ENCODE results near the gene CERS3.

Gene CERS3

DNA sequence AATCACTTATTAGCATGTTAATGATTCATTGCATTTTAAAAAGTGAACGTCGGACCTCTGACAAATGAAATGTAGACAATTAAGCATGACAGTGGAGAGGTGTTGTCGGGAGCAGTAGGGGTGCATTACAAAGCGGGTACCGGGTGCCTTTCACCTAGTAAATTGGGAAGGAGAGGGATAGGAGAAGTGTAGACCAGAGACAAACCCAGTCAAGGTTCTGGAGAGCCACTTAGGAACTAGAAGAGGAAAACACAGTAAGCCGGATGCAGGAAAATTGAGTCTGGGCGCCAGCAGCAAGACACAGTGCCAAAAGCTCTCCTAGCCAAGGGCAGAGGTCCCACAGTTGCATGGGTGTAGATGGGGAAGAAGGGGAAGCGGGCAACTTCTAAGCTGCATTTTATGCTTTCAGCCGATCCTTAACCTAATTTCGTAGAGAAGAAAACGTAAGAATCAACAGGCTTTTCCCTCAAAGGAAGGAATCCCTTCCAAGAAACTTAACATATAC, 3.1 kb upstream of the CERS3 start:
- DNase-seq (ENCODE audit: low read depth): no peak
- no peak overlapping the region for H3K4me3 ChIP-seq (ENCODE audit: low read depth, low read length)

DNA sequence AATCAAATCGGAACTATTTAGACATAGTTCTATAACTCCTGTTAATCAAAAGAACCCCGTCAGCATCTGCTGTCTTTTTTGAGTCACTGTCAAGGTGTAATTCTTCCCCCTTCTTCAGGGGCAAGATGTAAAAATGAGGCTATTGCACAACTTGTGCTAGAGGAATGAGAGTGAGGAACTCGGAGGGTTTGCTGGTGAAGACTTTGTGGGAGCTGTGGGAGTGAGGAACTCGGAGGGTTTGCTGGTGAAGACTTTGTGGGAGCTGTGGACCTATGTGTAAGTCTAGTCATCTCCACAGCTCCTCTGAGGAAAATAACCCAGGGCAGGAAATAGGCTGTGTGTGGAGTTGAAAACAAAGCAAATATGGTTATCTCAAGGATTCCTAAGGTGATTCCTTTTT, 2.5 kb upstream of the CERS3 start:
- DNase-seq (ENCODE audit: low read depth): no peak
- no peak overlapping the region for H3K4me3 ChIP-seq (ENCODE audit: low read depth, low read length)

- H3K4me3 ChIP-seq (ENCODE audit: low read depth, low read length): no peak overlapping the region
- DNase-seq (ENCODE audit: low read depth): no peak
These were observed 806 bp upstream of the CERS3 start for GRCh38 chr15:100529556-100529955.

GRCh38 chr15:100526027-100526481, 2.7 kb downstream of the CERS3 start:
- no peak overlapping the region for H3K4me3 ChIP-seq (ENCODE audit: low read depth, low read length)
- no peak for DNase-seq (ENCODE audit: low read depth)

DNA sequence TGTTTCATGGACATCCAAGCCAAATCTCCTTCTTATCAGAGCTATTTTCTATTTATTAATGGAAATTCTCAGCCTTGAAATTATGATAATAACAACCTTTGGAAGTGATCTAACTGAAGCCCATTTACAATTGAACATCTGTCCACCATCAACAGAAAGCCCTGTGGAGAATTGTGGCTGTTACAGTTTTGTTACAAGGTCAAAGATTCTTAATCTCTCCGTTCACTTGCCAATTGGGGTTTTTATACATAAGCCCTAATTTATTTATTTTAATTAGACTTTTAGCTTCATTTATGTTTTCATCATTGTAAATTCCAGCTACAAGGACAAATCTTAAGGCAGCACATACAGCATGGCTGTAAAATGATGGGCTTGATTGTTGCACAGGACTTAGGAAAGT, 3.3 kb downstream of the CERS3 start:
- no peak for DNase-seq (ENCODE audit: low read depth)
- H3K4me3 ChIP-seq (ENCODE audit: low read depth, low read length): no peak overlapping the region

DNA sequence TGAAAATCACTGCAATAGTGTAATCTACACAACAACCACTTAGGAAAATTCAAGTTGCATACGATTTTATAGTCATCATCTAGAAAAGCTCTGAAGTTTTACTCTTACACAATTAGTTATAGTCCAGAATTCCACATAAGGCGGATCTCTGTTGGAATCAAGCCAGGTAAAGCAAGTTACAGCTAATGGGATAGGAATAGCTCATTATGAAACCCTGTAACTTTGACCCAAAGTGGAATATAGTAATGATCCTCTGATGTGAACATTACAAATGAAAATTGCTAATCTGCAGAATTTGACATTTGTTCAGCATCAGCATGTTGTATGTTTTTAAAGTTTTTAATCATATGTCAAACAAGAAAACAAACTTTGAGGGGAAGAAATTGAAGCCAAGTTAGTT, 4.4 kb downstream of the CERS3 start:
- H3K4me3 ChIP-seq (ENCODE audit: low read depth, low read length): no peak overlapping the region
- DNase-seq (ENCODE audit: low read depth): no peak

GRCh38 chr15:100521907-100522306, 6.8 kb downstream of the CERS3 start:
- H3K4me3 ChIP-seq (ENCODE audit: low read depth, low read length): no peak overlapping the region
- no peak for DNase-seq (ENCODE audit: low read depth)

- H3K4me3 ChIP-seq (ENCODE audit: low read depth, low read length): no peak overlapping the region
- DNase-seq (ENCODE audit: low read depth): no peak
These were observed 8.4 kb downstream of the CERS3 start for GRCh38 chr15:100520132-100520921.

- DNase-seq (ENCODE audit: low read depth): no peak
- H3K4me3 ChIP-seq (ENCODE audit: low read depth, low read length): no peak overlapping the region
These were observed 10.9 kb downstream of the CERS3 start for GRCh38 chr15:100517846-100518245.

GRCh38 chr15:100516643-100517512, 11.9 kb downstream of the CERS3 start:
- H3K4me3 ChIP-seq (ENCODE audit: low read depth, low read length): no peak overlapping the region
- no peak for DNase-seq (ENCODE audit: low read depth)

DNA sequence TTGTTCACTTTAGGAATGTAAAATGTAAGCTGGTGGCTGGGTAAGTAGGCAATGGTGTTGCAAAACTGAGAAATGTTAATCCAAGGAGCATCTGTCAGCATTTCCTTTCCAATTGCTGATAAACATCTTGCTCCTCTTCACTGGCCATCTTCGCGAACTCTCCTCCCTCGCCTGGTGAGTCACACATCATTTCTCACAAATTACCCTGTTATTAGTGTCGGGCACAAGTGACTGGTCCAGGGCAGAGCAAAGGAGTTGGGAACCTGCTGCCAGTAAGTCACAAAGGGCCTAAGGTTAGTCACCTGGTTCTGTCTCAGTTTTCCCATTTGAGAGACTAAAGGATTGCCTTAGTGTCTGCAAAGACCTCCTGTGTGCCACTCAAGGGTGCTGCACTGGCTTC, 13.0 kb downstream of the CERS3 start:
- DNase-seq (ENCODE audit: low read depth): no peak

DNA sequence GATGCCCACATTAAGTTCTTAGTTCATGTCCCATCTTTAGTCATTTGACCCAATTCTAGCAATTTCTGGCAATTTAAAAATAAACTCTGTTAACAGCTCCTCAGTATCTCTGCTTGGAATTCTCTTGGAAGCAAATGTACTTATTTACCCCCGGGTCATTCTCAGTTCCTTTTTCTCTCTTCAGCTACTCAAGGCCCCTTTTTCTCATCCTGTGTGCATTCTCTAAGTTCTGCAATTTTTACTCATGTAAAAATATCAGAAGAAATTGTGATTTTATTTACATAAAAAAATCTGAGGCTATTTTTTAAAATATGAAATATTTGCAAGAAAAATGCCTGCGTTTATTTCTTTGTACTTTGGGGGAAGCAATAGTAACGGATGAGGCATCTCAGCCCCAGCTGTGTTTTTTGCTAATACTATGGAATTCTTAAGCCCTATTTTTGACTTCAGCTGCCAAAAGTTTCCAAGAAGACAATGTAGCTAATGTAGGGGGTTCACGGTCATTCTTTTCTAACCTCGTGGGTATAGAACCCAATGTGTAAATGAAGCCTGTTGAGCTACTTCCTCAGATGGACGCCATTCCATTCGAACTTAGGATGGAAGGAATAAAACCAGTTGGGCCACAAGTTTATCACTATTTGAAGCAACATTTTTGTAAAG, 20.0 kb downstream of the CERS3 start:
- no peak for DNase-seq (ENCODE audit: low read depth)
- H3K4me3 ChIP-seq (ENCODE audit: low read depth, low read length): no peak overlapping the region

More for the DNA sequence above, 13.0 kb downstream of the CERS3 start:
- no peak overlapping the region for H3K4me3 ChIP-seq (ENCODE audit: low read depth, low read length)

DNA sequence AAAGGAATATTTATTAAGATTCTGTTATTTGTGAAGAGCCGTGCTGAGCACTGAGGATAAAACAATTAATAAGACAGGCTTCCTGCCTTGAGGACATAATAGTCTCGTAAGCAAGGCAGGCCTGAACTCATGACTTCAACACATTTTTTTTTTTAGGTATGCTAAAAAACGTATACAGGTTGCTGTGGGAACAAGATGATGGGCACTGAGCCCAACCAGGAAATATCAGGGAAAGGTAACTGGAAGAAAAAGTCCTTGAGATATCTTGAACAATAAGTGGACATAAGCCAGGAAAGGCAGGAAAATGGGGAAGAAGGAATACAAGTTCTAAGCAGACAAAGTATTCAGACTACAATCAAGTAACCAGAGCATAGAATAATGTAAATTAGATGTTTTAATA, 26.1 kb downstream of the CERS3 start:
- DNase-seq (ENCODE audit: low read depth): no peak
- H3K4me3 ChIP-seq (ENCODE audit: low read depth, low read length): no peak overlapping the region

DNA sequence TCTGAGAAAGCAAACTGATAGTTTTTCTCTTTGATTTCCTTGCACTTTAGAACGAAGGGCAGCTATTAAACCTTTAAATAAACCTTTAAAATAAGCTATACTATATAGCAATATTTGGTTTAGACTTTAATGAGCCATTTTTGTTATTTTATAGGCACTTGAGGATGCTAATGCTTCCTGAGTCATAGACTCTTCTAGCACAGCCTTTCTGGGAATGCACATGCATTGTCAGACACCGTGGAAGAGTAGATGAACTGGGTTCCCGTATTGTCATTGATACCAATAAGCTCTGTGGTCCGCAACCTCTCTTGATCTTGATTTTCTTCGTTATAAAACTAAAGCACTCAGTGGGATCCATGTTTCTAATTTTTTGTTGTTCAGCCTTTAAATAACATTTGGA, 27.6 kb downstream of the CERS3 start:
- H3K4me3 ChIP-seq (ENCODE audit: low read depth, low read length): no peak overlapping the region
- no peak for DNase-seq (ENCODE audit: low read depth)

GRCh38 chr15:100500226-100500990, 28.3 kb downstream of the CERS3 start:
- no peak for DNase-seq (ENCODE audit: low read depth)
- no peak overlapping the region for H3K4me3 ChIP-seq (ENCODE audit: low read depth, low read length)

GRCh38 chr15:100495861-100496260, 32.9 kb downstream of the CERS3 start:
- no peak overlapping the region for H3K4me3 ChIP-seq (ENCODE audit: low read depth, low read length)
- DNase-seq (ENCODE audit: low read depth): no peak

- no peak overlapping the region for H3K4me3 ChIP-seq (ENCODE audit: low read depth, low read length)
- no peak for DNase-seq (ENCODE audit: low read depth)
These were observed 35.5 kb downstream of the CERS3 start for GRCh38 chr15:100493213-100493612.

DNA sequence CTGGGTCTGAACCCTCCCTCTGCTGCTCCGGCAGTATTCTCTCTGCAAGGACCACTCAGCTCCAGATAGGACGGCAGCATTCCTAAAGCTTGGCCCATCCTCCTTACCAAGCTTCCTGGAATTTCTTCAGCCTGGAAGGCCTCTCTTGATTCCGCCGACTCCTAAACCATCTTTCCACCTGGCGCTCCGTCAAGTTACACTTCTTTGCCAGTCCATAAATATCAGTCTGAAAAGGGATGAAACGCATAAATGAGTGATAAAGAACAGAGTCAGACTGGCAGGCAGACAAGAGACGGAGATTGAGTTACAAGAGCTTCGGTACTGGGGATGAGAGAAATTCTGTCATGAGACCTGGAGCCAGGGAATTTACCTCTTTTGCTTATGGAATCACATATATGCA, 44.3 kb downstream of the CERS3 start:
- no peak for DNase-seq (ENCODE audit: low read depth)

GRCh38 chr15:100483370-100483769, 45.4 kb downstream of the CERS3 start:
- no peak overlapping the region for H3K4me3 ChIP-seq (ENCODE audit: low read depth, low read length)
- DNase-seq (ENCODE audit: low read depth): no peak

More for the DNA sequence above, 44.3 kb downstream of the CERS3 start:
- H3K4me3 ChIP-seq (ENCODE audit: low read depth, low read length): no peak overlapping the region
